ENCODE results near the gene KCTD3.

DNA sequence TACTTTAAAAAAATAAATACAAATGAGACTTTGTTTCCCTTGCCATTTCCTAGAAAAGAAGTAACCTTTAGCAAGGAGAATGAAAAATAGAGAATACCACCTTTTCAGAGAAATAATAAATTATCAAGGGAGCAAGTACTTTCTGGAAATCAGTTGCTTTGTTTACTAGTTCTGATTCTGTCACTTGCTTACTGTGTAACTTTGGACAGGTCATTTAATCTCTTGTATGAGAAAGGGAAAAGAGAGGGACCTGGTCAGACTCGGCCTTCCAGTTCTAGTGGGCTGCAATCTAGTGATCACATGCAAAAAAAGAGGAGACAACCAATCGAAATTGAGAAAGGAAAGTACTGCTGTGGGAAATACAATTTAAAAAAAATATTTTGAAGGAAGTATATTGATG lies 34.2 kb downstream of the KCTD3 start:
- TF ChIP-seq BHLHE40 (IDR thresholded peaks at IDR 0.05; ENCODE audit: borderline replicate concordance) (no peak), SP1 (IDR thresholded peaks at IDR 0.05) (no peak), L3MBTL2 (conservative IDR thresholded peaks at IDR 0.05) (no peak), TARDBP (IDR thresholded peaks at IDR 0.05) (no peak), ARNT (IDR thresholded peaks at IDR 0.05) (no peak)
